HG03439 (cell line): Measurements from ENCODE around the gene SLC44A5.
"Not testable (repeated sequence)": the region's sequence is repeated elsewhere in the genome, so short reads cannot be mapped to it uniquely, and the experiment has no call there.

Source experiments
- ATAC-seq: cut with Tn5 transposase; IDR thresholded peaks from one replicate; pipeline ENCODE4 v1.9.1; 2021; ENCODE audit warnings: mild to moderate bottlenecking, moderate library complexity; ENCODE audit not compliant: unreplicated experiment

Gene SLC44A5

GRCh38 chr1:75611014-75611413, at the start of gene SLC44A5:
SLC44A5 (minus strand) TSS chr1:75611114; CDS start chr1:75541447, 69,667 bp downstream.
- no peak for ATAC-seq

GRCh38 chr1:75655931-75656330, 45.0 kb upstream of the SLC44A5 start:
- no peak for ATAC-seq

- ATAC-seq = not testable (repeated sequence)
These were observed 36.3 kb upstream of the SLC44A5 start for GRCh38 chr1:75647183-75647582.

- ATAC-seq = not testable (repeated sequence)
These were observed 34.2 kb upstream of the SLC44A5 start for GRCh38 chr1:75645153-75645552.

GRCh38 chr1:75643460-75643859, 32.5 kb upstream of the SLC44A5 start:
- no peak for ATAC-seq

- ATAC-seq = no peak
These were observed 30.4 kb upstream of the SLC44A5 start for GRCh38 chr1:75641325-75641724.

GRCh38 chr1:75640137-75640536, 29.2 kb upstream of the SLC44A5 start:
- no peak for ATAC-seq

GRCh38 chr1:75632350-75632949, 21.5 kb upstream of the SLC44A5 start:
- no peak for ATAC-seq

- no peak for ATAC-seq
These were observed 20.1 kb upstream of the SLC44A5 start for GRCh38 chr1:75630998-75631397.

- no peak for ATAC-seq
These were observed 19.2 kb upstream of the SLC44A5 start for GRCh38 chr1:75630004-75630594.

- no peak for ATAC-seq
These were observed 14.9 kb upstream of the SLC44A5 start for GRCh38 chr1:75625795-75626194.

GRCh38 chr1:75618382-75618781, 7.5 kb upstream of the SLC44A5 start:
- ATAC-seq = no peak

- ATAC-seq = no peak
These were observed 5.8 kb upstream of the SLC44A5 start for GRCh38 chr1:75616436-75617433.

- ATAC-seq = peak; percentile 51
These were observed 4.9 kb upstream of the SLC44A5 start for GRCh38 chr1:75615613-75616435.

- ATAC-seq = peak; percentile 14
These were observed 3.5 kb upstream of the SLC44A5 start for GRCh38 chr1:75614399-75614756.

GRCh38 chr1:75613916-75614315, 3.0 kb upstream of the SLC44A5 start:
- ATAC-seq = no peak

- no peak for ATAC-seq
These were observed 2.1 kb upstream of the SLC44A5 start for GRCh38 chr1:75612976-75613375.

GRCh38 chr1:75602486-75602885, 8.4 kb downstream of the SLC44A5 start:
- no peak for ATAC-seq

- no peak for ATAC-seq
These were observed 10.1 kb downstream of the SLC44A5 start for GRCh38 chr1:75600781-75601180.

GRCh38 chr1:75594327-75594726, 16.6 kb downstream of the SLC44A5 start:
- no peak for ATAC-seq

GRCh38 chr1:75593457-75593856, 17.5 kb downstream of the SLC44A5 start:
- ATAC-seq = not testable (repeated sequence)
